NCI-H526 treated with DMSO at 0.1 percent for 48 hours (cell line): ENCODE results near the gene HIC2.
"Not testable (repeated sequence)": the region's sequence is repeated elsewhere in the genome, so short reads cannot be mapped to it uniquely, and the experiment has no call there.

Experiments
- DNase-seq: peaks from one replicate; lab custom pipeline; 2025; lab: John Stamatoyannopoulos, UW

HIC2 gene

GRCh38 chr22:21435998-21436810, 19.0 kb downstream of the HIC2 start:
- not testable (repeated sequence) for DNase-seq

GRCh38 chr22:21438013-21438412, 20.8 kb downstream of the HIC2 start:
- DNase-seq = not testable (repeated sequence)

- DNase-seq = not testable (repeated sequence)
Measured at GRCh38 chr22:21440018-21440636, 23.0 kb downstream of the HIC2 start.

- not testable (repeated sequence) for DNase-seq
Measured at GRCh38 chr22:21440676-21441075, 23.5 kb downstream of the HIC2 start.

- not testable (repeated sequence) for DNase-seq
Measured at GRCh38 chr22:21441170-21441569, 24.0 kb downstream of the HIC2 start.

- not testable (repeated sequence) for DNase-seq
Measured at GRCh38 chr22:21442123-21442522, 25.0 kb downstream of the HIC2 start.

- DNase-seq = not testable (repeated sequence)
Measured at GRCh38 chr22:21442646-21443045, 25.5 kb downstream of the HIC2 start.

GRCh38 chr22:21443057-21443734, 26.0 kb downstream of the HIC2 start:
- no peak for DNase-seq

GRCh38 chr22:21443735-21444421, 26.7 kb downstream of the HIC2 start:
- no peak for DNase-seq

GRCh38 chr22:21444701-21445436, 27.7 kb downstream of the HIC2 start:
- no peak for DNase-seq

GRCh38 chr22:21445437-21446127, 28.4 kb downstream of the HIC2 start:
- DNase-seq = no peak

- no peak for DNase-seq
Measured at GRCh38 chr22:21446128-21446826, 29.1 kb downstream of the HIC2 start.

- DNase-seq = no peak
Measured at GRCh38 chr22:21446827-21447690, 29.9 kb downstream of the HIC2 start.

GRCh38 chr22:21447694-21448402, 30.7 kb downstream of the HIC2 start:
- DNase-seq = no peak

- no peak for DNase-seq
Measured at GRCh38 chr22:21448627-21449416, 31.7 kb downstream of the HIC2 start.

GRCh38 chr22:21449531-21450319, 32.6 kb downstream of the HIC2 start:
- no peak for DNase-seq

GRCh38 chr22:21450320-21450831, 33.2 kb downstream of the HIC2 start:
- DNase-seq = no peak
